Kasumi-1 (cell line): ENCODE results near the gene ANKRD22.
"Not testable (repeated sequence)": the region's sequence is repeated elsewhere in the genome, so short reads cannot be mapped to it uniquely, and the experiment has no call there.

ENCODE experiments used
- DNase-seq, 2 experiments: peaks; one replicate each; lab custom pipeline; 2025; lab: John Stamatoyannopoulos, UW

ANKRD22 gene

DNA sequence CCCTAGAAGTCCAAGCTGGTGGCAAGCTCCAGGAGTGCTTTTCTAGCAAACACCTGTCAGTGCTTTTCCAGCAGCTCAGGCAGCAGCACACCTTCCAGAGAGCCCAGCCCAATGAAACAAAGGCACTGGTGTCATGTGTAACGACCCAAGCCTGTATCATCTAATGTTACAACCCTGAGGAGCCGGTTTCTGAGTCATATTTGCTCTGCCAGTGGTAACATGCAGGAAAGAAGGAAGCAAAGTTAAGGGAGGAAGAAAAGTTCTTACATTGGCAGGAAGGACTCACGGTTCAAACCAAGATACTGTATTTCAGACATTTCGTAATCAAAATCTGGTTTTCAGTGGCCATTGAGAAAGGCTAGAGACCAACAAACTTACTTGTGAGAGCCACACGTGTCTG, at the start of gene ANKRD22:
ANKRD22 (minus strand) TSS at position 139 of the 400 bp plus-strand sequence. CDS start 237 bp downstream, outside the sequence.
- DNase-seq: peak; percentile 99

DNA sequence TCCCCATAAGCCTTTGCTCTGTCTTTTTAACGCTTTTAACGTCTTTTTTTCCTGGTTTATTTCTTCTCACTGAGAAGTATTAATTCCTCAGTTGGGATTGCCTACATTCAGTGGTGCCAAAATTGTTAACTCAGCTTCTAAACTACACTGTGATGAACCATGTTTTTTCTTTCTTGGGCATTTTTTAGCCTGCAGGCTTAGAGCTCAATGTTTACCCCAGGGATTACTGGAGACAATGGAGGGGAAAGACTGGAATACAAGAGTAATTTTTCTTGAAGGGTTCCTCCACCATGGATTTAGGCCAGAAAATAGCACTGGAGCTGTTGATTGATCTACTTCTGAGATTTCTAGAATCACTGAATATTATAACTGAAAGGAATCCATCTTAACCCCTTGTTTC, 48.2 kb upstream of the ANKRD22 start:
- no peak for DNase-seq

DNA sequence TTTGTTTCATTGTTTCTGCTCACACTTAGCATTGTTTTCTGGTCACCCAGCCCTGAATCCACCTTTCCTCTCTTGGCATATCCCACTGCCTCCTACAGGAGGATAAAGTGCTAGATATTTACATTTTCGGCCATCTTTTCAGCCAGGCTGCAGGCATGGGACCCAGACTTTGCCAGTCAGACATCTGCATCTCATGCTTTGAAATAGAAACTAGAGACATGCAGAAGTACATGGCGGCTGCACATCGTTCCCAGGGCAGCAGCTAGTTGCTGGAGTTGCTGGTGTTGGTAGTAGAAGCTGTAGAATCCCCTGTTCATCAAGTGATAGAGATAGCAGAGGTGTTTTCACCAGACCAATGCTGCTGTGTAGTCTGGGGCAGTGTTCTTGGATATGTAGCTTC, 47.1 kb upstream of the ANKRD22 start:
- DNase-seq: no peak

DNA sequence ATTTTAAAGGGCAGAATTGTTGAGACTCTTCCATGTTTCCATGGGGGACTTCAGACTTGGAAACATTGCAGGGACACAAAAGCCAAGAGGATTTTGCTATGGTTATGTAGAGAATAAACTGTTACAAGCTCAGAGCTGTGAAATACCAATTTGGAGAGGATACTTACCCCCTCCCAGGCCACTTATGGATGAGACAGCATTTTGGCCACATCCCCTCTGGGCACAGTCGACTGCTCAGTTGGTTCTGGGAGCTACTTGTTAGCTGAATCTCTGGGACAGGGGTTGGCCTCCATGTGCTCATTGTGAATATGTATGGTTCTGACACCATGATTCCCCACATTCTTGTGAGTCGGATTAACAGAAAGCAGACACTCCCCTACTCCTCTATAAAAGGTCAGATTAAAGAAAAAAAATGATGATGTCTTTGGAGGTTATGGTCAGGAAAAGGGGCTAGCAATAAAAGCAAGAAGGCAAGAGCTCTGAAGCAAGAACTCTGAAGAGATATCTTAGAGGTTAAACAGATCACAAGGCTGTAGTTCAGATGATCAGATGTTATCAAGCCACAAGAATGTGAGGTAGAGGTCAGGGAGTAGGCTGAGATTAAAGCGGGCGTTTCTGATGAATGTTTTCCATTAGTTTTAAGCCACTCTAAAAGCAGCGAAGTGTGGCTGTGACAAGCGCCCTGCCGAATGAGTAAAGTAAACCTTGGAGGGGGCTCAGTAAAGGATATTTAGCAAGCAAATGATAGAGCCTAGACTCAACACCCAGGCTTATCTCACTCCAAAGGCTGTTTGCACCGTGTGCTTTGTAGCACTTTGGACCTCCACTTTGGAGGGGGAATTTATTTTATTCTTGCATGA, 45.6 kb upstream of the ANKRD22 start:
- DNase-seq: no peak

DNA sequence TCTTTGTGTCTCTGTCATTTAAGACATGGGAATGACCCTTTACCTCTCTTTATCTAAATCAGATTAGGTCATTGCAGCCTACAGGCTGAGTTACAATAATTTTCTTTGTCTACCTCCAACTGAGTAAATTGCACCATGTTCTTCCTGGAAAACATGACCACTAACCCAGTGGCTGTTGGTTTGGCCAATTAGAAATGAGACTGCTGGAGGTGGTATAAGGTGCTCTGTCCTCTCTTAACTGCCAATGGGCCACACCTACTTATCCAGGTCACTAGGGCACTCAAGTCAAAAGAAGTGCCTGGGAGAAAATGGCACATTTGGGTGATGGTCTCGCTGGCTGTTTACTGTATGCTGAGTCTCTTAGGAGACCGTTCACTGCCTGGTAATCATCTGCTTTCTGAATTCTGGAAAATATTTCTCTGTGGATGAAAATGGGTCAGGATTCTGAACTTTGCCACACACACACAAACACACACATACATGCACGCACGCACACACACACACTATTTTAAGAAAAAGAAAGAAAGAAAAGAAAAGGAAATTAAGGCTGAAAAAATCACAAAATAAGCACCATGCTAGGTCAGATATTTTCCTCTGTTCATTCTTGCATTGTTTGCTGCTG, 44.8 kb upstream of the ANKRD22 start:
- DNase-seq: no peak

DNA sequence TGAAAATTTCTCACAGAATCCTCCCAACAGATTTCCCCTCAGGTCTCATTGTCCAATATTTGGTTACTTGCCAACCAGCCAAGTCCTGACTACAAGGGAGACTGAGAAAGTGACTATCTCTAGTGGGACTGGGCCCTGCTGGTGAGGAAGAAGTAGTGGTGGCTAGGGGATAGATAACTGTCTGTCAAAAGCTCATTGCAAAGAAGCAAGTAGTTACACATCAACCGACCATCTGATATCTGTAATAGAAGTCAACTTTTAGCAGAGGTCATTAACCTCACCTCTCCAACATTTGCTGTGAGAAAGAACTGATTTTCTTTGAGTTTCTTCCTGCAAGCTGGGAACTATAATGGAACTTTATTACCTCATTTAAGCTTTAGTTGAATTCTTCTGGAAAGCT, 43.6 kb upstream of the ANKRD22 start:
- peak in 1 of 2 experiments; percentile 18 for DNase-seq

DNA sequence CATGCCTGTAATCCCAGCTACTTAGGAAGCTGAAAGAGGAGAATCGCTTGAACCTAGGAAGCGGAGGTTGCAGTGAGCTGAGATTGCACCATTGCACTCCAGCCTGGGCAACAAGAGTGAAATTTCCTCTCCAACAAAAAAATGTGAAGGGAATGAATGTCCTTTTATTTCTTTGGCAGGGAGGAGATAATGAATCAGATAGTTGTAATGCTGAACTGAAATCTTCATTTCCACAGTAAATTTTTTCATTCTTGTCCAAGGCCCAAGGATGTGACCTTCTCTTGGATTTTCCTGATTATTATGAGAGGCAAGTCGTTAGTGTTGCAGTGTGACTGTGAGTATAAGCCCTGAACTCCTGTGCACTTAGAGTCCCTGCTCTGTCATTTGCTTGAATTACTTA, 42.0 kb upstream of the ANKRD22 start:
- DNase-seq: no peak

DNA sequence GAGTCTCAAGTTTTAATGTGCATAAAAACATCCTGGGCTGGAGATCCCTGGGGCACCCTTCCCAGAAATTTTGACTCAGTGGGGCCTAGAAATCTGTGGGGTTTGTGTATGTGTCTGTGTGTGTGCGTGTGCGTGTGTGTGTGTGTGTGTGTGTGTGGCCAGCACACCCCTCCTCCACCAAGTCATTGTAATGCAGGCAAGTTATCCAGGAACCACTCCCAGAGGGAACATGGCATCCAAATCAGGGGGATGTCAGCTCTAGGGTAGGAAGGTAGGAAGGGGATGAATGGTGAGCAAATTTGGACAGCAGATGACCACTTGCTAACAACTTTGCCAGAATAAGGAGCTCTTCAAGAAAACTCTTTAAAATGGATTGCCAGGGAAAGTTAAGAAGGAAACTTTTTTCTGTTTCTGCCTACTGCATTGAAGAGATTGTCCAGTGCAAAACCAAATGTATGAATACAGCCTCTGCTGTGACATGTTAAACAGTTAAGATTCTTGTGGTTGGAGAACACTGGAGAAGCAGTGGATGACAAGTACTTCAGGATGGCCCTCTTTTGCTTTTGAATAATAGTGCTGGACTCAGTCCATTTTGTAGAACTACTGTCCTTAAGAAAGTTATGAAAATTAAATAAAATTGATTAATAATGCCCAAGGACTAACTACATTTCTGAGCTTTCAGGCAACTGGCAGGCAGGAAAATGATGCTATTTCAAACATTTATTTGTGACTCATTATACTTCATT, 40.8 kb upstream of the ANKRD22 start:
- no peak for DNase-seq

DNA sequence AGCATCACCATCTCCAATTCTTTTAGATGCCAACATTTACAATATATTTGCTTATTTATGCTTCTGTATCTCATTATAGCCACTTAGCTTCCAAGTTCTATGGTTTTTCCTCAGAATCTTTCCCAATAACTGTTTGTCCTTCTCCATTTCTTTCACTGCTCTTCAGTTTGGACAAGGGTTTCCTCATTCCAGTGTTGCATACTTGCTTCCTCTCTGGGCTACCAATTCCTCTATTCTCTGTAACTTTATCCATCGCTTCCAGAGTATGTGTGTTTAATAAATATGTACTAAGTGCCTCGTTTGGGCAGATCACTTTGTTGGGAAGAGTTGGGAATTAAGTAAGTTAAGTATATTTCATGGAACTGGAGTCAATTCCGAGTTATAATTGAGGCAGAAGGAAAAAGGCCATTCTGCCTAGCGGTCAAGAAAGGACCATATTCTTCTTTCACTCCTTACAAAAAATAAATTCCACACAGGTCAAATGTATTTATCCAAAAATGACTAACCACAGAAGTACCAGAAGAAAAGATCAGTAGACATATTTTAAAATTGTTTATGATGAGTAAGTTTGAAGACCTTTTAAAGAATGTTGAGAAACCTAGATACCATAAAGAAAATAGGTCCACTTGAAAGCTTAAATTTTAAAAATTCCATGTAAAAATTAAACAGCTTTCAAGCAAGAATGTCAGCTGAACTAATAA, 39.2 kb upstream of the ANKRD22 start:
- DNase-seq: peak in 1 of 2 experiments; percentile 11

DNA sequence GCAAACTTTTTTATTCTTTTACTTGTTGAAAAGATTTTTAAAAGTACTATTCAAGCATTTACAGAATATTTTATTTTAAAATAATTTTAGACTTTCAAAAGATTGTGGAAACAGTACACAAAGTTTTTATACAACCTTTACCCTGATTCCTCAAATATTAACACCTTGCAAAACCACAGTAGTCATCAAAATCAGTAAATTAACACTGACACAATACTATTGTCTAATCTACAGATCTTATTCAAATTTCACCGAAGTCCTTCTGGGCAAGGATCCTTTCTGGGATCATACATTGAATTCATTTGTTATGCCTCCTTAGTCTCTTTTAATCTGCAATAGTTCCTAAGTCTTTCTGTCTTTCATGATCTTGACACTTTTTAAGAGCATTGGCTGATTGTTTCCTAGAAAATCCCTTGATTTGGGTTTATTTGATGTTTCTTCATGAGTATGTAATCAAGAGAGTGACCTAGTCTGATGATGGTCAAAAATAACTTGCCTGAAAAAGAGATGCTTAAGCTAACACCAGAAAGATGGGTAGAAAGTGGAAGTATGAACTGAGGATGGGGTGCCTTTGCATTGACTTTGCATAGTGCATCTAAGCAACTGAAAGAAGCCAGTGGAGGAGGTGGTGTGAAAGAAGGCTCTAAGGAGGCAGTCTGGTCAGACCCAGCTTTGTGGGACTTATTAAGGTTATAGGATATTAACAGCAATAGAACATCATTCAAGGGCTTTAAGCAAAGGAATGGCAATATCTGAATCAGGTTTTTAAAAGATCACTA, 38.1 kb upstream of the ANKRD22 start:
- DNase-seq: no peak

DNA sequence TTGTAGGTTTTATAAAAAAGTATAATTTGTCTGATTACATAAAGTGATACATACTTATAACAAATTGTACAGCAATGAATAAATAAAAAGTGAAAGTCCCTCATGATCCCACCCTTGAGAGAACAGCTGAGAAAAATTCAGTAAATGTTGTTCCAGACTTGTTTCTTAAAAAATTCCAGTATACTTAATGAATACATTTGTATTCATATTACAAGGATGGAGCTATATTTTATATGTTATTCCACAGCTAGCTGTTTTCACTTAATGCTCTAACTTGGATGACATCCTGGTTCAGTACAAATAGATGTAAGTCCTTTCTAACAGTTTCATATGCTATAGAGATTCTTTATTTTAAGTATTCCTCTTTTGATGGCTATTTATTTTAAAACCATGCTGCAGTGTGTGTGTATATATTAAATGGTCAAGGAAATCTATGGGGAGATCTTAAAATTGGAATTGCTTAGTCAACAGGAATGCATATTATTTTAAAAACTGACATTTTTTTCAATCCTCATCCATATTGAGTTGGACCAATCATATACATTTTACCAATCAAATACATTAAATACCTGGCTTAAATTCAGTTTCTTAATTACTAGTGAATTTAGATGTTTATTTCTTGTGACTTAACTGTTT, 37.3 kb upstream of the ANKRD22 start:
- no peak for DNase-seq

DNA sequence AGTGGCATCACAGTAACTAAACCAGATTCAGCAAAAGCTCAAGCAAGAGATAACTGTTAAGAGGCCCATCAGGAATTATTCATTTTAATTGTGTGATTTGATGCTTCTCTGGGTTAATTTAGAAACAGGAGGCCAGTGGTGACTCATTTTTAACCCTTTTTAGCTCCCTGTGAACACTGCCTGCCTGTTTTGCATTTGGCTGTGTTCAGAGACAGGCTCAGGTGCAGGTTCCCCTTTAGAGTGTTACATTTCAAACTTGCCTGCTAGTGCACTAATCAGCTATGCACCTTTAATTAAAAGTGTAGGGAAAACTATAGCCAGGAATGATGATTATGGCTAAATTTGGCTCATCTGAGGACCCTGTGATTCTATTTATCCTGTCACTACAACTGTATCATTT, 34.9 kb upstream of the ANKRD22 start:
- no peak for DNase-seq

DNA sequence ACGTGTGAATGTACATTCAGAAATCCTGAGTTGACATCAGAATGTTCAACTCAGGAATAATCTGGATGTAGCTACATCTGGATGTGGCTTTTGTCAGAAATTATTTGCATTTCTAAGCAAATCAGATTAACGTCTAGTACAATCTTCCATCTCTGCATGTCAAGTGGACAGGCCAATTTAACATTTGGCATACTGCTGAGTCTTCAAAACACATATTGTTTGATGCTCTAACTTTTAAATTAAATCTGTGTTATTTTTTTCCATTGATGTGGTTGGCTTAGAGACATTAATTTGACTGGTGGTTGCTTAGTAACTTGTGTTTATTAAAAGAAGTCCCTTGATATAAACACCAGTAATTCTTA, 31.8 kb upstream of the ANKRD22 start:
- no peak for DNase-seq

DNA sequence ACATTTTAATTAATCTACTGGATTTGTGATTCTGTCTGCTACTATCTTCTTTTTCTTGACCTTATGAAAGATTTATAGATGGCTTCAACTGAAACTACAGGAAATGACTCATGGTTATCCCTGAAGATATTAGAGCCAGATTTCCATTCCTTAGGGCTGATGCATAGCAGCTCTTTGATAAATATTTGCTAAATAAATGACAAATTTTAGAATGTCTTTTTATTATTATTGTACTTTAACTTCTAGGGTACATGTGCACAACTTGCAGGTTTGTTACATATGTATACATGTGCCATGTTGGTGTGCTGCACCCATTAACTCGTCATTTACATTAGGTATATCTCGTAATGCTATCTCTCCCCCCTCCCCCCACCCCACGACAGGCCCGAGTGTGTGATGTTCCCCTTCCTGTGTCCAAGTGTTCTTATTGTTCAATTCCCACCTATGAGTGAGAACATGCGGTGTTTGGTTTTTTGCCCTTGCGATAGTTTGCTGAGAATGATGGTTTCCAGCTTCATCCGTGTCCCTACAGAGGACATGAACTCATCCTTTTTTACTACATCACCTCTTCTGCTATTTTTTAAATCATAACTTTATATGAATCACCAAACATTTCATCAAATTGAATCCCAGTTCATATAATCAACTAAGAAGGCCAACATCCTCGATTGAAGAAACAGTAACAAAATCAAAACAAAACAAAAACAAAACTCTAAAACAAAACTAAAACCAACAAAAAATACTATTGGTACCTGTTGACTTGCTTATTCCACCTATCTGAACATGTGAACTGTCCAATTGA, 31.2 kb upstream of the ANKRD22 start:
- DNase-seq: not testable (repeated sequence)

DNA sequence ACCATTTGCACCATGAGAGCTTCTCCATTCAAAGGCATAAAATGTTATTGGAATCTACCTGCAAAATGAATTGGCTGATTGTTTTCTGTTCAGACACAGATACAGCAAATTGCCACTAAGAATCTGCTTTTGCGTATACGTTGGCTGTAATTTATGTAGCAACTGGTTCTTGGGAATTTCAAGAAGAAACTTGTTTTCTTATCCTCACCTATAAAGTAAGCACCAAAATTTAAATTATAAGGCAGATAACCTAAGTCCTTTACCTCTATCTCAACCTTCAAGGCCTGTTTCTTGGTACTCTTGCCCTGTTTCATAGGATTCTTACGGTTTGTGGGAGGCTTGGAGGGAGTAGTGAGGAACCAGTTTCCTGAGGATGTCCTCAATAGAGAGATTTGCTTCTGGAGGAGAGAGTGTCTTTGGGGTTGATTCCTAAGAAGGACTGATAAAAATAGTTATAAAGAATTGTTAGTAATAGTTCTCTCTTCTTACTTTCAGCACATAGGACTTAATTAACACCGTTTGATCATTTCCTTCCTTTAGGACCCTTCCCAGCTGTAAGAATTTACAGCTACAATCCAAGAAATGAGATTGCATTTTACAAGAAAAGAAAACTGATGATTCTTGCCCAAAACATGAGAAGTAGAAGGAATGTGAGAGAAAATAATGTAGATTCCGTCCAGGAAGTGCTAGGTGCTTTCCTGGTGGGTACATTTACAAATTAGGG, 30.4 kb upstream of the ANKRD22 start:
- no peak for DNase-seq

DNA sequence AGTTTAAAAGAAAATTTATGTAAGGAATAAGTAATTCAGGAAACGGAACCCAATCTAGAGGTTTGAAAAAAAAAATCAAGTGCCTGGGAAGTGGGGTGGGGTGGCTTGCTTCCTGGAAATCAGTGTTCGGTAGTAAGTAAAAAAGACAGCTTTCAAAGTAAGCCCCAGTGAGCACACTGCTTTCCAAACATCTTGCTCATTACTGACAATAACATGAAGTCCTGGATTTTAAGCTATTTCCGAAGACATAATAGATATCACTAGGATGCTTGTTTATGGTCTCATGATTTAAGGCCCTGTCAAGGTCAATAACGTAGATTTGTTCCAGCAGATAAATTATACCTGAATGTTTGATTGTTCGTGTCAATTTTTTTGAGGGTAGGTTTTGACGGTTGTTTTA, 29.7 kb upstream of the ANKRD22 start:
- no peak for DNase-seq

DNA sequence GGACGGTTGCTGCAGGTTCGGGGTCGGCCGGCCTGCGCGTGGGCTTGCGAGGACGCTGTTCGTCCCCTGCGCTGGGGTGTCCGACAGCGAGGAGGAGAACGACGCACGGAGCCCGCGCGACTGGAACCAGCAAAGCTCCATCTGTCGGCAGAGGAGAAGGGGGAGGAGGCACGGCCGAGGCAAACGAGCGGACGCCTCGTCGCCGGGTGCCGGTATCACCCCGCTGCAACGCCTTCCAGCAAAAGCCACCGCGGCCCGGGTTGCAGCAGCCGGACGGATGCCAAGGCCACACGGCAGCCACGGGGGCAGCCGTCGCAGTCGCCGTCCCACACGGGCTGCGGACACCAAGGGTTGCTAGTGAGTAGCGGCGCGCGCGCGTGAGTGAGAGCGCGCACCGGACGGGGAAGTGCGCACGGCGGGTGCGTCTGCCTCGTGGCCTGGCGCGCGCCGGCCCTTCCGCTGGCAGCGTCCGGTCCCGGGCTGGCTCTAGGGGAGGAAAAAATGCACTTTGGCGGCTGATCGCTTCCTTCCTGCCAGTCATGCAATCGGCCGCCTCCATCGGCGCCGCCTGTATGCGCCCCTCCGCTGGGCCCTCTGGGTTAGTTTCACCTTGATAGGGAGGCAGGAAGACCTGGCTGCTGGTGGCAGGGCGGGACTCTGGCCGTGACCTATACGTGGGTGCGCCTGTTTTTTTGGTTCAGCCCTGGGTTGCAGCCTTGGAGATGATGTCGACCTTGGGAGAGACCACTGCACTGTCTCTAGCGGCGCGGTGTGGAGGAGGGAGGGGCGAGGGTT, 28.8 kb upstream of the ANKRD22 start:
- DNase-seq: peak; percentile 87 to 89

DNA sequence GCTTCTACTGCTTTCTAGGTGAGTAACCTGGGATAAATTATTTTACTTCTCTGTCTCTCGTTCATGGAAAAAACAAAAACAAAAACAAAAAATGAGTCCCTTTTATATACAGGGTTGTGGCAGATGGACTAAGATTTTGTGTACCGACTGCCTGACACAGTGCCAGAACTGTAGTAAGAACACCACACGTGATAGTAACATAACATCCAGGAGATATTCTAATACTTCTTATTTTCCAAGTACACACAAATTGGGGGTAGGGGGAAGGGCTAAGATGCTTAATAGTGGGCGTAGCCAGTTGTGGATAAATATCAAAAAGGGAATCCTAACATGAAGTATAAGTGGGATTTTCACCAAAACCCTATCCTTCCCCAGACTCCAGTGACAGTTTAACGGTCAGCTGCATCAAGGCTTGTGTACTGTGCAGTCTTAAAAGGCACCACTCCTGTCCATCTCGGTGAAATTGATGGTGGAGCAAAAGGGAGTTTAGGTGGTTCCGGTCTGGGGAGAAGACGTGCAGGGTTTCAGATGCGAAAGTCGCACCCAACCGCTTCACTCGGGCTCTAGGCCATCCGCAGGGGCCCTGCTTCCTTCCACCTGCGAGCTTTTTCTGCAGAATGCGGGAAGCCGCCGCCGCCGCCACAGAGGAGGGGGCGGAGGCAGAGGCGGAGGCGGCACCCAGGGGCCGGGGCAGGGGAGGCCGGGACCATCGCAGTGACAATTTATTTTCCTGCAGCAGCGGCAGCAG, 28.1 kb upstream of the ANKRD22 start, which contains the start of gene STAMBPL1:
STAMBPL1 (plus strand) TSS at position 712 of the 748 bp plus-strand sequence. CDS start 21,464 bp downstream, outside the sequence.
- DNase-seq: peak; percentile 87 to 89
